RPMI7951 (cell line): Measurements from ENCODE around the gene CASZ1. TPM values are rescaled to one million over a fixed set of nuclear protein-coding genes. Genes with fewer than 3 reads are reported as not detected.

ENCODE experiments used
- DNase-seq: peaks from one replicate; pipeline ENCODE4 v3.0.0-alpha.2; 2012; ENCODE audit warnings: low read depth
- total RNA-seq: library from RNA; depleted of rRNA; stranded (reverse); fragments of >200 nt; shearing (Covaris generic); gene quantifications from 2 replicates; pipeline ENCODE4 v1.2.3, GENCODE V29; 2014; rRNA removed

CASZ1 gene
- total RNA-seq, 1 experiment from 2014 or later, result under 0.01 TPM

DNA sequence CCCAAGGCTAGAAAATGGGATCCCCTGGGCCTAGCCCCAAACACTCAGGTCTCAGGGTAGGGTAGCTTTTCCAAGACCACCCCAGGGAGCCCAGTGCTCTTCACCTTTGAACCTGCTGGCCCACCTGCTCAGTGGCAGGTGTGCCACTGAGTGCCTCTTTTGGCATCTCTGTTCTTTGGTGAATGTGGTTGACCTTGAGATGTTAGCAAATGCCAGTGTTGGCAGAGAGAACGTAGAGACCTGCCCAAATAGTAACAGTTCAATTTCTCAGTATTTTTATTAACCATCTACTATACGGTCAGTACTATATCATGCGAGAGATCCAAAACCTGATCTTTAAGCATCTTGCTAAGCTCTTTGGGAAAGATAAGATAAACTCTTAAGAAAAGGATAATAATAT, 193.5 kb downstream of the CASZ1 start:
- DNase-seq, result no peak

DNA sequence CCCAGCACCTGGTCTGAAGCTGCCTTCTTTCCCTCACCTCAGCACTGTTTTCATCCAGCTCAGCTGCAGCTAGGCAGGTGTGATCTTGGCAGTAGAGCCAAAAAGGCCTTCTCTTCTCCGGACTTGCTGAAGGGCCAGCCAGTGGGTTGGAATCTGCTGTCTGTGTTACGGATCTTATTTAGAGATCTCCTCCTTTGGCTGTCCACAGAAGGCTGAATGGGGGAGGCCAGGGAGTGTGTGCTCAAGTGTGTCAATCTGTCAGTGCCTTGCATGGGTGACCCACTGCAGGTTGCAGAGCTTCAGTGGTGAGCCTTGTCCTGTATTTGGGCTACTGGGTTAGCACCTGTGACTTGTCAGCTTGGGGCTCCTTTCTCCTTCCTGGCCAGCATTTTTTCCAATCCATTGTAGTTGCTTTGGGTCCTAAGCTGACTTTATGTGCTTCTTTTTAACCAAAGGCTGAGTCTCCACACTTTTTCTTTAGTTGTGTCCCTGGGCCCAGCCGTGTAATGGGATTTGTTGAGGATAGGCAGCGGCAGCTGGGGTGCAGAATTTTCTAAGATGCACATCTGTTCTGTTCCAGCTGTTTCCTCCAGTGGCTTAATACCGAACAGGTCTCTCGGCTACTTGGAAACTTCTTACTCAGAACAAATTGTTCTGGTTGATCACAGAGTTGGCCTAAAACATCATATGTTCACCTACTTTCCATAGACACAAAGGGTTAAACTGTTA, 194.9 kb downstream of the CASZ1 start:
- DNase-seq, result no peak

DNA sequence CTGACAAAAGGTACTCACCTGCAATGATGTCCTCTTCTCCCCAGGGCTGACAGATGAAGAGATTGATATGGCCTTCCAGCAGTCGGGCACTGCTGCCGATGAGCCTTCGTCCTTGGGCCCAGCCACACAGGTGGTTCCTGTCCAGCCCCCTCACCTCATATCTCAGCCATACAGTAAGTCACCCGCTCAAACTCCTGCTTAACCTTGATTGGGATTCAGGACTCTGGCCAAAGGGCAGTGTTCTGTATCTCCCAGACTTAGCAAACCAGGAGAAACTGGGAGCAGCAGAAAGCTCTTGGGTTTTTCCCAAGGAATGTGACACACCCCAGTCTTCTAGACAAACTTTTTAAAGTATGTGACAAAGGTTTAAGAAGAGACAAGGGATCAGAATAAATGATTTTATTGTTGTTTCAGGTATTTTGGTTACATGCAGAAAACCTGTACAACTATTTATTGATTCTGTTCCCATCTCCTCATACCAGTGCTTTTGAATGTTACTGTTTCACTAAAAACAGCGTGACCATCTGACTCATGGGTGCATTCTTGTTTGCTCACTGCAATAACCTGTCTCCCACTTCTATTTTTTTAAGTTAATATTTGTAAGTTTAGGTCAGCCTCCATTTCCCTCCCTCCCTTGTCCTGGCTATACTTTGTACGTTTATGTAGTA, 197.1 kb downstream of the CASZ1 start:
- DNase-seq, result no peak

DNA sequence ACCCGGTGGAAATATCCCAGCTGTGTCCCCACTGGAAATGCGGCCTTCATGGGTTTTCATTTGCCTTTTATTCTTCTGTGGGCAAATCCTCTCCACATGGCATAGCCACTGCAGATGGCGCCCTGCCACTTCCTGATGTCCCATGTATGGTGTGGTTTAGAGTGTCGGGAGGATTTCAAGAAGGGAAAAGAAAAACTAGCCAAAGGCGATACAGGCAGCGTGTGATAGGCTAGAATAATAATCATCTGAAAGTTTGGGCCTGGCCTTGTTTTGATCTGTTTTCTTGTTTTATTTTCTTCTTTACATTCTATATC, 198.1 kb downstream of the CASZ1 start:
- peak; percentile 43 for DNase-seq

DNA sequence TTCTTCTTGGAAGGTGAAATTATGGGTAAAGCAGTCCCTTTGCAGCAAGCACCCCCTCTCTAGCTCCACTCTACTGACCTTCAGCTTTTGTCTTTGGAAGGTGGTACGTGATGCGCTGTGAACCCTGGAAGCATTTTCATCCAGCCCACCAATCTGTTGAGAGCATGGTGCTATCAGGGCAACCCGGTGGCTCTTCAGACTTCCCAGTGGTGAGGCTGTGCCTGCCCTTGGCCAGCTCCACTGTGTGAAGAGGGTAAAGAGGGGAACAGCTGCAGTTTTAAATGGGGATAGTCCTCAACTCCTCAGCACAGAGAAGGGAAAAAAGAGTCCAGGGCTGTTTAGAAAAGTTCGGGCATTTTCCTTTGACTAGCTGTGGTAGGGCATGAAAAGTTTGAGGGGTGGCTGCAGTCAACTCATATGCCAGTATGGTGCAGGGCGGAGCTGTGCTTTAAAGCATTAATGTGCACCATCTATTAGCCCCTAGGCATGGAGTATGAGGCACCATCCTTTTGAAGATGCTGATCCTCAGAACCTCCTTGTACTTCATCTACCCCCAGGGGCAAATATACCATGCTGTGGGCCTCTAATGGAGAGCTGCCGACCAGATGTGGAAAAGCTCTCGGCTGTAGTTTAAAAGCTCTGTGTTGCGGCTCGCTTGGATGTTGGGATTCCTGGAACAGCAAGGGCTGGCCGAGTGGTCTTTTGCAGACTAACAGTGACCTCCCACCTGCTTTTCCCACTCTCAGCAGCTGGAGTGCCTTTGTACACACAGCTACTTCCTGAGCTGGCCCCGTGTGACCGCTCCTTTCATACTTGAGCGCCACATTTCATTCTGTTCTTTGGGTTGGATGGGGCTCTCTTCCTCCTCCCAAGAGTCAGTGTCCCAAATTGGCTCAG, 198.7 kb downstream of the CASZ1 start:
- peak; percentile 4 for DNase-seq

DNA sequence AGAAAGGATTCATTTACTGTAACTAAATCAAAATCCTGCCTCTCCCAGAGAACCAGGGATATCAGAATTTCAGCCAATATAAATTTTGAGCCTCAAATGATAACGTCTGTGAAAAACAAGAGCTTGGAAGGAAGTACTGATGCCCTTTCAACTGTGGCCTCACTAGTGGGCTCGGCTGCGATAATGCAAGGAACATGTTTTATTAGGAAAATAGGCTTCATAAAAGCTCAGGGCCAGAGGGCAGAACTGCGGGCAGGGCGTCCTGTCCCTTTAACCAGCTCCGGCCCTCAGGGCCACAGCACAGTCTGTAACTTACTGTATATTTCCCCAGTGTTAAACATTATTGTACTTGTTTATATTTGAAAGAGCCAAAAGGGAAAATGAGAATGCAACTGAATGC, 199.7 kb downstream of the CASZ1 start:
- no peak for DNase-seq

DNA sequence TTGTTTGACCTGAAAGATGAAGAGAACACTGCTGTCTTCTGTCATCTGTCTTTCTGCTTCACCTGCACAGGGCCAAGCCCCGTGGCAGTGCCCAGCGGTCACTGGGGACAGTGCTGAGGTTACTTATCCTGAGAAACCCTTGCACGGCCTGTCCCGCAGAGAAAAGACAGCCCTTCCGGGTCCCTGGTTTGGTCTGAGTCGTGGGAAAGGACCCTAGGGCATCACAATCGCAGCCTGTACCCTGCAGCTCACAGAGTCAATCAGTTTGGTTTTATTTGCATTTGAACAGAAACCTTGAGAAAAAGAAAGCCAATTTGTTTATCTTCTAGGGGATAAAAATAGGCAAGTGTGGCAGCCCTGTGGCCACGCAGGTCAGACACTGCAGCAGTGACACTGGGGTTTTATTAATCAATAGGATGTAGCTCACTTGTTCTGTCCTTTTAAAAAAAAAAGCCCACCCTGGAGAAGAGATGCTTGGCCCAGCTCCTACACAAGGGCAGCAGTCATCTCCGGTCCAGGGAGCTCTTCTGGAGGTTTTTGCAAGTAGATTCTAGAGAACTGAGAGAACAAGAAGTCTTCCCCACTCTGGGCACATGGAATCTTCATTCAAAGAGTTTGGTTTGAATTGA, 201.7 kb downstream of the CASZ1 start:
- no peak for DNase-seq

DNA sequence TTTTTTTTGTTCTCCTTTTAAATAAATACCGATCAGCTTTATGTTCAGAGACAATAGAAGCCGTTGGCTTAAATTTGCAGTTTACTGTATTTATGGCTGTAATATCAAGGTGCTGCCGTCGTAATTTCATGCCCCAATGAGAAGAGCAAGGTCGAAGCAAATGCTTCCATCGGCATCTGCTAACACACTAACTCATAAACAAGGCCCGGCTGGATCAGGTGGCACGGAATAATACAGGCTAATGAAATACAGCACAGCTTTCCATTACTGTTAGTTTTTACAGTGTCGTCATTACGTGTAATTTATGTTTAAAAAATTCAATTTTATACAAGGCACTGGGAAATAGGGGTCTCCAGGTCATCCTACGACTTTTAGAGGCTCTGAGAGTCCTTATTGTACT, 202.7 kb downstream of the CASZ1 start:
- DNase-seq, result no peak

DNA sequence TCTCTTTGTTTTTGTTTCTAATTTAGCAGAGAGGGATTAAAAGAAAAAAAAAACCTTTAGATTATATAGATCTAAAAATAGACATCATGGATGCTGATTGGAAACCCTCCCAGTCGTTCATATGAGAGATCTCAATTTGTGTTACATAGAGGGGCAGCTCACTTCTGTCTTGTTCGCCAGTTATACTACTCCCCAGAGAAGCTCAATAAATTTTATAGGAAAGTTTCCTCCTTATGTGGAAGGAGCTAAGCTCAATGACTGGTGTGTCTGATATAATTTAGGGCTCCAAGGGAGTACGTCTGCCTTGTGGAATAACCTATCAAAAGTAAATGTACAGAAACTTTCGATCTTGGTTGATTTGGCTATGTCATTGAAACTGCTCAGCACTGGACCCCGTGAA, 204.1 kb downstream of the CASZ1 start:
- no peak for DNase-seq

DNA sequence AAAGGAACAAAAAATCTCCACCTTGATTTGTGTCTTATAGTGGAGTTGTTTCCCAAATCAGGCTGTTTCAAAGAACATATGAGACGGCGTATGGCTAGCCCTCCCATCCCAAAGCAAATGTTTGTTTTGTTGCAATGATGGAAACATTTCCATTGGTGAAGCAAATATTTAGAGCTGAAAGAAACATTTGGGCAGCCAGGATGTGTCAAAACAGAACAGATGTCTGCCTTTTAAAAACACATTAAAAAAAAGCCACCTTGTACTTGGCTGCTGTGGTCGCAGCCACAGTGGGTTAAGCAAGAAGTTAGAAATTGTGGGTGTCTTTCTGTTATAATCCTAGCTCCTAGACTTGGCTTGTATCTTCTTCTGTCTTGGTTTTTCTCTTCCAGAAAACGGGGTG, 205.4 kb downstream of the CASZ1 start:
- no peak for DNase-seq

DNA sequence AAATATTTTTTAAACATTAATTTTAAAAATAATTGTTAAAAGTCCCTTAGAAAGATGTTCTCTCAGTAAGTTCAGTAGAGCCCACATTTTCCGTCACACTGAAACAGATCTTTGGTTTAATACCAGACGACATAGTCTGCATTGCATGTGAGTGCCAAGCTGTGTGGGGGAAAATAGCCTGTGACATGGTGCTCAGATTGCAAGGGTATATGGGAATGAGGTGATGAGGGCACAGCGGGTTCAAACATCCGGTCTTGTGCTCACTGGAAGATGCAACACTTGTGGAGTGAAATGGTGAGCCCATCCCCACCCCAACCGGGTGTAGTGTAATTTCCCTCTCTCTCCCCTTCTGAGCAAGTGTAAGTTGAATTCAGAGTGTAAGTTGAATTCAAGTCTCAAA, 207.4 kb downstream of the CASZ1 start:
- DNase-seq, result no peak

DNA sequence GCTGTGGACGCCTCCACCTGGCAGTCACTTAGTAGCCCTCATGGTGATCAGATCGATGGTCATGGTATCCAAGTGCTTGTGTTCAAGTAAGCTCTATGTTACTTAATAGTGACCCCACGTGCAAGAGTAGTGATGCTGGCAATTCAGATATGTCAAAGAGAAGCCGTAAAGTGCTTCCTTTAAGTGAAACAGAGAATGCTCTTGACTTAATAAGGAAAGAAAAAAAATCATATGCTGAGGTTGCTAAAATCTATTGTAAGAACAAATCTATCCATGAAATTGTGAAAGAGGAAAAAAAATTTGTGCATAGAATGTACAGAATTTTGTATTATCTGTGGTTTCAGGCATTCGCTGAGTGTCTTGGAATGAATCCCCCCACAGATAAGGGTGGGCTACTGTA, 207.8 kb downstream of the CASZ1 start:
- no peak for DNase-seq

Other genes with a start within 250 kb of the CASZ1 start
- gene TARDBP, start 216.0 kb upstream of the CASZ1 start, total RNA-seq, result 69.6 and 74.4 TPM in 2 replicates